ENCODE data around the gene BDH1.
"Not testable (repeated sequence)": the region's sequence is repeated elsewhere in the genome, so short reads cannot be mapped to it uniquely, and the experiment has no call there.

The BDH1 gene

GRCh38 chr3:197577366-197578074, 21.8 kb upstream of the BDH1 start:
- DNase-seq: no peak

- DNase-seq: no peak
Measured at GRCh38 chr3:197576838-197577237, 21.1 kb upstream of the BDH1 start.

- DNase-seq: no peak
Measured at GRCh38 chr3:197575362-197575761, 19.6 kb upstream of the BDH1 start.

- not testable (repeated sequence) for DNase-seq
Measured at GRCh38 chr3:197574396-197574991, 18.7 kb upstream of the BDH1 start.

- no peak for DNase-seq
Measured at GRCh38 chr3:197573048-197573767, 17.4 kb upstream of the BDH1 start.

- not testable (repeated sequence) for DNase-seq
Measured at GRCh38 chr3:197571880-197572172, 16.1 kb upstream of the BDH1 start.

- not testable (repeated sequence) for DNase-seq
Measured at GRCh38 chr3:197571074-197571879, 15.5 kb upstream of the BDH1 start.

- DNase-seq: not testable (repeated sequence)
Measured at GRCh38 chr3:197569433-197569832, 13.7 kb upstream of the BDH1 start.

- no peak for DNase-seq
Measured at GRCh38 chr3:197567904-197568681, 12.3 kb upstream of the BDH1 start.

- not testable (repeated sequence) for DNase-seq
Measured at GRCh38 chr3:197566155-197566554, 10.4 kb upstream of the BDH1 start.

- DNase-seq: no peak
Measured at GRCh38 chr3:197564097-197564843, 8.5 kb upstream of the BDH1 start.

GRCh38 chr3:197562398-197563251, 6.9 kb upstream of the BDH1 start:
- DNase-seq: no peak

- no peak for DNase-seq
Measured at GRCh38 chr3:197561926-197562325, 6.2 kb upstream of the BDH1 start.

- DNase-seq: no peak
Measured at GRCh38 chr3:197559651-197560050, 3.9 kb upstream of the BDH1 start.

- peak; percentile 92 for DNase-seq
Measured at GRCh38 chr3:197554562-197555280, 1.0 kb downstream of the BDH1 start.

- no peak for DNase-seq
Measured at GRCh38 chr3:197554196-197554561, 1.6 kb downstream of the BDH1 start.

GRCh38 chr3:197552198-197552597, 3.6 kb downstream of the BDH1 start:
- DNase-seq: no peak

GRCh38 chr3:197550489-197550888, 5.3 kb downstream of the BDH1 start:
- DNase-seq: no peak

GRCh38 chr3:197549261-197549885, 6.4 kb downstream of the BDH1 start:
- DNase-seq: no peak

All from amniotic stem cell (primary cell).